Fibroblast of lung (primary cell): ENCODE results near the gene BCL11A. TPM values are rescaled to one million over a fixed set of nuclear protein-coding genes. Genes with fewer than 3 reads are reported as not detected.

Experiments
- DNase-seq, 2 donors: peaks; one replicate each; pipeline versions ENCODE4 v3.0.0 to v3.0.0-alpha.2; 2010; ENCODE audit warnings: low read depth in 2 of 2
- H2AFZ ChIP-seq: 2 replicates; pipeline ENCODE4 v1.5.1; 2012; ENCODE audit warnings: low read length, control low read depth, inconsistent platforms
- H3K27ac ChIP-seq: 2 replicates; pipeline ENCODE4 v1.5.1; 2011; ENCODE audit warnings: low read length, control low read depth; ENCODE audit not compliant: insufficient read depth
- H3K27me3 ChIP-seq: 2 replicates; pipeline ENCODE4 v1.5.1; 2011; ENCODE audit warnings: mild to moderate bottlenecking, low read length; ENCODE audit not compliant: control insufficient read depth, insufficient read depth
- H3K36me3 ChIP-seq: 2 replicates; pipeline ENCODE4 v1.5.1; 2011; ENCODE audit warnings: low read length; ENCODE audit not compliant: control insufficient read depth, insufficient read depth
- H3K4me1 ChIP-seq: 2 replicates; pipeline ENCODE4 v1.5.1; 2011; ENCODE audit warnings: low read length; ENCODE audit not compliant: control insufficient read depth, insufficient read depth; ENCODE audit errors: extremely low read depth
- H3K4me2 ChIP-seq: 2 replicates; pipeline ENCODE4 v1.5.1; 2011; ENCODE audit warnings: low read length, control low read depth; ENCODE audit not compliant: insufficient read depth; ENCODE audit errors: extremely low read depth
- H3K4me3 ChIP-seq, 4 experiments: fragments of 200-600 bp in 1 of 4; sonication (generic) in 1 of 4; replicated peaks in 1 of 4; 2 replicates each; pipeline ENCODE4 v1.5.1; 2011 to 2016; ENCODE audit warnings: low read length in 4 of 4, low read depth in 3 of 4, mild to moderate bottlenecking in 3 of 4, control low read depth in 2 of 4, inconsistent platforms in 1 of 4, mixed read lengths in 1 of 4; ENCODE audit not compliant: insufficient read depth in 1 of 4; ENCODE audit errors: control extremely low read depth in 1 of 4
- H3K79me2 ChIP-seq: 2 replicates; pipeline ENCODE4 v1.5.1; 2012; ENCODE audit warnings: mild to moderate bottlenecking, low read length, inconsistent platforms; ENCODE audit not compliant: control insufficient read depth, insufficient read depth
- H3K9ac ChIP-seq: 2 replicates; pipeline ENCODE4 v1.5.1; 2011; ENCODE audit warnings: mild to moderate bottlenecking, low read length, control low read depth; ENCODE audit not compliant: insufficient read depth
- H3K9me3 ChIP-seq: 2 replicates; pipeline ENCODE4 v1.5.1; 2012; ENCODE audit warnings: low read depth, low read length; ENCODE audit not compliant: control insufficient read depth, insufficient read depth
- H4K20me1 ChIP-seq: 2 replicates; pipeline ENCODE4 v1.5.1; 2011; ENCODE audit warnings: low read length; ENCODE audit not compliant: control insufficient read depth, insufficient read depth; ENCODE audit errors: extremely low read depth
- CTCF ChIP-seq, 2 donors: IDR thresholded peaks in 1 of 2; conservative IDR thresholded peaks in 1 of 2; 1 replicate in 1 of 2; 2 replicates in 1 of 2; pipeline ENCODE4 v1.5.1; 2011 to 2012; ENCODE audit warnings: low read length in 2 of 2, control low read depth in 1 of 2, inconsistent platforms in 1 of 2, low read depth in 1 of 2, mild to moderate bottlenecking in 1 of 2
- EZH2 ChIP-seq: IDR thresholded peaks from 2 replicates; pipeline ENCODE4 v1.5.1; 2012; ENCODE audit warnings: low read length, control low read depth, mild to moderate bottlenecking; ENCODE audit errors: missing control alignments
- polyA plus RNA-seq, 2 donors: library from polyadenylated mRNA; depleted of rRNA in 1 of 2; stranded (reverse) in 1 of 2; unstranded in 1 of 2; fragments of >200 nt; gene quantifications; 2 replicates each; pipeline ENCODE4 v1.2.1, GENCODE V29; 2011 to 2012; ENCODE audit warnings: missing spikeins in 1 of 2
- total RNA-seq: library from RNA; depleted of rRNA; stranded (reverse); fragments of >200 nt; gene quantifications from 2 replicates; pipeline ENCODE4 v1.2.1, GENCODE V29; 2014

The BCL11A gene
- total and polyA plus RNA-seq, 2 donors (not counting 1 experiment from before 2014, with no cell fraction given), result 0.09 to 0.17 TPM

GRCh38 chr2:60585276-60585675 lies 31.8 kb upstream of the BCL11A start:
- Histone ChIP-seq H3K9ac (no peak overlapping the region), H2AFZ (no peak overlapping the region), H4K20me1 (no peaks in the 10 kb centered on the region), H3K27ac (no peak overlapping the region), H3K9me3 (no peaks in the 10 kb centered on the region), H3K27me3 (peaks cover 7% of the 10 kb centered on the region), H3K4me1 (no peaks in the 10 kb centered on the region), H3K4me2 (no peak overlapping the region), H3K4me3 (no peak overlapping the region), H3K79me2 (no peaks in the 10 kb centered on the region), H3K36me3 (no peaks in the 10 kb centered on the region)
- TF ChIP-seq CTCF (conservative IDR thresholded peaks at IDR 0.05 in 1 of 2, IDR thresholded peaks at IDR 0.05 in 1 of 2; ENCODE audit: low read depth in 1 of 2, low read length in 2 of 2) (no peak), EZH2 (no peak)
- DNase-seq, result no peak

DNA sequence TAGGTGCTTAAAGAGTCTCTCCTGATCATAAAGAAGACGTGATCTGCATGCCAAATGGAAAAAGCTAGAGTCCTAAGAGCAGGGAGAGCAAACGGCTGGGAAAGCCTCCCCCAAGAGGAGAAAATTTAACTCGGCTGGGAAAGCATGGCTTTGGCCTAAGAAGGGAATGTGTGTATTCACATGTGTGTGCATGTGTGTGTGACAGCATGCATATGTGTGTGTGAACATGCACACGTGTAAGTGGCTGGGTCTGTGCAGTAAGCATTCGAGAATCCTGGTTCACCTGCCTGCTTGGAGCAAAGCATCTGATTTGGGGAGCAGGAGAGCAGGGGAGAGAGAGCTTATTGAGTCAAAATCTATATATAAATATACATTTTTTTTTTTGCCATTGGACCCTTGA lies 30.1 kb upstream of the BCL11A start:
- Histone ChIP-seq H3K9me3 (no peaks in the 10 kb centered on the region), H3K27ac (no peak overlapping the region), H3K36me3 (no peaks in the 10 kb centered on the region), H3K9ac (no peak overlapping the region), H3K4me3 (no peak overlapping the region), H4K20me1 (no peaks in the 10 kb centered on the region), H3K27me3 (peaks cover 7% of the 10 kb centered on the region), H2AFZ (no peak overlapping the region), H3K79me2 (no peaks in the 10 kb centered on the region), H3K4me1 (no peaks in the 10 kb centered on the region), H3K4me2 (no peak overlapping the region)
- no peak for DNase-seq
- TF ChIP-seq EZH2 (no peak), CTCF (conservative IDR thresholded peaks at IDR 0.05 in 1 of 2, IDR thresholded peaks at IDR 0.05 in 1 of 2; ENCODE audit: low read depth in 1 of 2, low read length in 2 of 2) (no peak)

- Histone ChIP-seq H4K20me1 (no peaks in the 10 kb centered on the region), H3K4me1 (no peaks in the 10 kb centered on the region), H2AFZ (peak overlapping the region; percentile 31), H3K9ac (no peak overlapping the region), H3K9me3 (no peaks in the 10 kb centered on the region), H3K27ac (no peak overlapping the region), H3K36me3 (no peaks in the 10 kb centered on the region), H3K79me2 (no peaks in the 10 kb centered on the region), H3K27me3 (peaks cover 7% of the 10 kb centered on the region), H3K4me3 (peak overlapping the region in 2 of 4 experiments; percentile 5 to 38), H3K4me2 (peak overlapping the region; percentile 68)
- peak; percentile 23 to 30 for DNase-seq
- no peak for TF ChIP-seq EZH2
- TF ChIP-seq CTCF (conservative IDR thresholded peaks at IDR 0.05 in 1 of 2, IDR thresholded peaks at IDR 0.05 in 1 of 2; ENCODE audit: low read depth in 1 of 2, low read length in 2 of 2), result peak; percentile 76 to 78
Observed at GRCh38 chr2:60581433-60582282, 28.2 kb upstream of the BCL11A start.
